K562 (cell line): Measurements from ENCODE around the gene EIF3I. TPM values are rescaled to one million over a fixed set of nuclear protein-coding genes. Genes with fewer than 3 reads are reported as not detected.
A peak's percentile ranks its signal among the peaks of the same experiment; 100 is the strongest.

Experiments used
- ATAC-seq: fragments of 200-7000 bp; cut with Tn5 transposase; 3 replicates; pipeline ENCODE4 v1.9.1; 2020; ENCODE audit warnings: moderate library complexity
- BruUV-seq: library from RNA; stranded (reverse); fragments of 400-500 nt; replicated peaks from 2 replicates; lab custom pipeline; 2021; lab: Mats Ljungman, UMichigan
- CTCF ChIA-PET: fragments of 300-600 bp; formaldehyde crosslinking; extraction: SDS; loops from one replicate; lab custom pipeline; 2021; ENCODE audit warnings: low intra/inter-chr PET ratio; lab: Yijun Ruan, JAX
- POLR2A ChIA-PET: fragments of 300-600, 350-650 bp; sonication (Branson Sonifier 250); formaldehyde crosslinking; extraction: SDS; loops from one replicate; lab custom pipeline; 2021; ENCODE audit warnings: antibody characterized with exemption, inconsistent platforms; lab: Yijun Ruan, JAX
- DNase-seq, 4 experiments: peaks; one replicate each; pipeline versions ENCODE4 v3.0.0 to v3.0.0-alpha.2; 2011 to 2018; ENCODE audit warnings: low spot score in 3 of 4, mixed read lengths in 3 of 4; ENCODE audit errors: extremely low read depth in 1 of 4
- FAIRE-seq: peaks from 2 replicates; lab custom pipeline; 2011; peaks lifted over from hg19 to GRCh38; lab: Jason Lieb, UNC
- H2AFZ ChIP-seq: 2 replicates; pipeline ENCODE4 v1.6.0; 2011; ENCODE audit warnings: low read depth, low read length, control low read depth, inconsistent platforms
- H3K27ac ChIP-seq: fragments of 200-600 bp; 3 replicates; pipeline ENCODE4 v1.8.0; 2011; ENCODE audit warnings: low read depth, mild to moderate bottlenecking, control low read depth, inconsistent platforms, low read length, moderate library complexity, mixed read lengths; ENCODE audit errors: extremely low read depth
- H3K27me3 ChIP-seq, 2 experiments: fragments of 300-600 bp in 1 of 2; 2 replicates in 1 of 2; 3 replicates in 1 of 2; pipeline versions ENCODE4 v1.6.0 to v1.8.0; 2011; ENCODE audit warnings: inconsistent platforms in 2 of 2, low read length in 2 of 2, mild to moderate bottlenecking in 1 of 2, mixed read lengths in 1 of 2, moderate library complexity in 1 of 2; ENCODE audit not compliant: control insufficient read depth in 2 of 2, insufficient read depth in 2 of 2
- H3K36me3 ChIP-seq: fragments of 300-600 bp; 3 replicates; pipeline ENCODE4 v1.8.0; 2011; ENCODE audit warnings: mild to moderate bottlenecking, low read length, inconsistent platforms; ENCODE audit not compliant: control insufficient read depth, insufficient read depth
- H3K4me1 ChIP-seq, 2 experiments: fragments of 200-600 bp in 1 of 2; replicated peaks in 1 of 2; 2 replicates in 1 of 2; 3 replicates in 1 of 2; pipeline versions ENCODE4 v1.5.1 to v1.8.0; 2011; ENCODE audit warnings: inconsistent platforms in 2 of 2, low read length in 2 of 2, mild to moderate bottlenecking in 1 of 2, mixed read lengths in 1 of 2, moderate library complexity in 1 of 2; ENCODE audit not compliant: control insufficient read depth in 2 of 2, insufficient read depth in 2 of 2
- H3K4me2 ChIP-seq: 2 replicates; pipeline ENCODE4 v1.6.1; 2011; ENCODE audit warnings: low read length, control low read depth, inconsistent platforms, mixed read lengths; ENCODE audit not compliant: insufficient read depth
- H3K4me3 ChIP-seq: fragments of 200-600 bp; sonication (generic), shearing (Covaris generic); 2 replicates; pipeline ENCODE4 v1.5.1; 2016; ENCODE audit warnings: control low read depth, inconsistent platforms
- H3K79me2 ChIP-seq: fragments of 200-600 bp; 3 replicates; pipeline ENCODE4 v1.8.0; 2011; ENCODE audit warnings: low read length, inconsistent platforms; ENCODE audit not compliant: control insufficient read depth, insufficient read depth
- H3K9ac ChIP-seq, 2 experiments: 2 replicates each; pipeline versions ENCODE4 v1.6.0 to v1.6.1; 2011; ENCODE audit warnings: low read depth in 2 of 2, low read length in 2 of 2, control low read depth in 1 of 2, inconsistent platforms in 1 of 2, mild to moderate bottlenecking in 1 of 2, mixed read lengths in 1 of 2; ENCODE audit not compliant: insufficient read depth in 1 of 2
- H3K9me1 ChIP-seq: one replicate; pipeline ENCODE4 v1.6.0; 2011; ENCODE audit warnings: inconsistent platforms, mild to moderate bottlenecking, low read length, moderate library complexity; ENCODE audit not compliant: control insufficient read depth, insufficient read depth
- H3K9me3 ChIP-seq: replicated peaks from 2 replicates; pipeline ENCODE4 v1.5.1; 2011; ENCODE audit warnings: low read depth, low read length, inconsistent platforms; ENCODE audit not compliant: control insufficient read depth, insufficient read depth
- H4K20me1 ChIP-seq: replicated peaks from 2 replicates; pipeline ENCODE4 v1.6.1; 2011; ENCODE audit warnings: low read length, inconsistent platforms, mixed read lengths; ENCODE audit not compliant: control insufficient read depth, insufficient read depth
- ATF4 ChIP-seq: fragments of 450-650 bp; formaldehyde crosslinking; IDR thresholded peaks from 2 replicates; pipeline ENCODE4 v1.4.0; 2022; ENCODE audit warnings: mild to moderate bottlenecking, moderate library complexity
- FOXP1 ChIP-seq: sonication (generic); formaldehyde crosslinking; IDR thresholded peaks from 2 replicates; pipeline ENCODE4 v1.8.0; 2022; ENCODE audit warnings: mild to moderate bottlenecking, missing genetic modification reagents
- MBD2 ChIP-seq: sonication (generic); IDR thresholded peaks from 2 replicates; pipeline ENCODE4 v1.6.1; 2016; ENCODE audit warnings: low read depth, borderline replicate concordance
- MECOM ChIP-seq: fragments of 250-450 bp; sonication (Bioruptor Pico); IDR thresholded peaks from 2 replicates; pipeline ENCODE4 v1.8.0; 2022; ENCODE audit warnings: inconsistent platforms
- NFIX ChIP-seq: fragments of 250-450 bp; sonication (Bioruptor Pico); IDR thresholded peaks from 2 replicates; pipeline ENCODE4 v1.4.0; 2020; ENCODE audit warnings: low read depth, mild to moderate bottlenecking, moderate library complexity
- NR2F6 ChIP-seq: fragments of 450-650 bp; formaldehyde crosslinking; IDR thresholded peaks from 2 replicates; pipeline ENCODE4 v1.4.0; 2020; ENCODE audit warnings: mild to moderate bottlenecking
- PML ChIP-seq: IDR thresholded peaks from 2 replicates; pipeline ENCODE4 v1.6.1; 2012; ENCODE audit warnings: low read length, inconsistent platforms
- POLR2A ChIP-seq: fragments of 450-650 bp; conservative IDR thresholded peaks from 2 replicates; pipeline ENCODE4 v1.6.1; 2016
- POLR2G ChIP-seq: fragments of 200-400 bp; formaldehyde crosslinking; IDR thresholded peaks from 2 replicates; pipeline ENCODE4 v1.6.1; 2017; ENCODE audit warnings: low read depth, mild to moderate bottlenecking, antibody characterized with exemption, low read length, moderate library complexity
- RBFOX2 ChIP-seq: fragments of 200-400 bp; formaldehyde crosslinking; IDR thresholded peaks from 2 replicates; pipeline ENCODE4 v1.6.1; 2017; ENCODE audit warnings: low read depth, mild to moderate bottlenecking, low read length, moderate library complexity
- SETDB1 ChIP-seq: IDR thresholded peaks from one replicate; pipeline ENCODE4 v1.6.1; 2012; ENCODE audit warnings: low read length, control low read depth, inconsistent platforms
- TFE3 ChIP-seq: fragments of 450-650 bp; formaldehyde crosslinking; IDR thresholded peaks from 2 replicates; pipeline ENCODE4 v1.4.0; 2020; ENCODE audit warnings: mild to moderate bottlenecking, mixed read lengths
- ZNF347 ChIP-seq: fragments of 450-650 bp; formaldehyde crosslinking; IDR thresholded peaks from 2 replicates; pipeline ENCODE4 v1.4.0; 2020; ENCODE audit warnings: low read depth, mild to moderate bottlenecking, moderate library complexity
- ZNF384 ChIP-seq: IDR thresholded peaks from 2 replicates; pipeline ENCODE4 v1.6.1; 2012; ENCODE audit warnings: low read depth, low read length, improper control_type of control experiment
- WGBS: fragments of 100-300 bp; shearing (Covaris generic); methylation state at CpG from one replicate; pipeline ENCODE4 v1.1.6; 2016; ENCODE audit warnings: low coverage, mixed read lengths; ENCODE audit not compliant: insufficient coverage; ENCODE audit errors: missing lambda C conversion rate; 5-methylcytosine and 5-hydroxymethylcytosine counted together
- in situ Hi-C: fragments of 300-500 bp; cut with MboI; formaldehyde crosslinking; loops from 4 replicates; pipeline ENCODE4 v1.15.0; 2018; ENCODE audit warnings: inconsistent platforms, mixed read lengths
- intact Hi-C: fragments of 100-400 bp; cut with micrococcal nuclease; formaldehyde crosslinking; loops from 2 replicates; pipeline ENCODE4 v1.14.2; 2022
- polyA plus RNA-seq, 8 experiments: library from polyadenylated mRNA; depleted of rRNA in 4 of 8; stranded (reverse) in 5 of 8; unstranded in 3 of 8; fragments of >200 nt; fragmentation: Nextera tagmentation in 2 of 8; fragmentation: Illumina TruSeq in 1 of 8; extraction: Ambion mirVana in 2 of 8; extraction: Trizol in 1 of 8; gene quantifications; 2 replicates each; pipeline versions ENCODE4 v1.2.1 to v1.2.3, GENCODE V29; 2011 to 2014; ENCODE audit warnings: inconsistent platforms in 1 of 8, missing spikeins in 1 of 8
- total RNA-seq, 7 experiments: library from RNA; depleted of rRNA in 6 of 7; stranded (reverse); fragments of >200 nt in 6 of 7; fragmentation: Illumina TruSeq in 2 of 7; extraction: Trizol in 2 of 7; gene quantifications; 2 replicates each; pipeline versions ENCODE4 v1.2.1 to v1.2.3, GENCODE V29; 2011 to 2021; ENCODE audit warnings: low replicate concordance in 1 of 7

EIF3I gene
- total and polyA plus RNA-seq, 9 of the 15 experiments (the other 6 are each of a cell fraction or from before 2014, with no cell fraction given): 414 to 1,526 (median 635) TPM

GRCh38 chr1:32194984-32195383 is 27.2 kb upstream of the EIF3I start:
- POLR2A ChIA-PET: interaction anchor here (0.8 to 10.8 kb wide), 6 partner anchors 10 to 87 kb away, joined by 3 to 201 read pairs (median 4); partner anchors contain the start of genes DCDC2B, IQCC, KPNA6 and TXLNA

More at GRCh38 chr1:32194984-32195383, 27.2 kb upstream of the EIF3I start:
- no peak for DNase-seq
- peak overlapping the region in 1 of 2 experiments; percentile 38; a peak in 1 of 4 replicates for H3K9ac ChIP-seq
- no peaks in the 10 kb centered on the region for H3K27me3 ChIP-seq
- TF ChIP-seq POLR2G (peak; percentile 74), ZNF347 (CRISPR knock-in tag) (no peak), NR2F6 (no peak), RBFOX2 (peak; percentile 63), SETDB1 (no peak), PML (no peak), POLR2A (peak; percentile 17; the same call in 1 of the 2 replicates), ATF4 (CRISPR knock-in tag) (no peak), FOXP1 (no peak), MBD2 (no peak), ZNF384 (no peak), NFIX (CRISPR knock-in tag) (no peak), TFE3 (no peak), MECOM (no peak)
- FAIRE-seq: no peak
- no peaks in the 10 kb centered on the region for H3K9me3 ChIP-seq
- no peak for ATAC-seq
- no peaks in the 10 kb centered on the region; the same call in none of the 2 replicates for H4K20me1 ChIP-seq
- H3K9me1 ChIP-seq: peaks cover 3% of the 10 kb centered on the region
- intact Hi-C loops: no loop called here
- WGBS: 98% methylated on average over 6 of the region's 6 CpGs
- H3K27ac ChIP-seq: no peak overlapping the region
- no peak overlapping the region for H3K4me3 ChIP-seq
- H3K36me3 ChIP-seq: peaks cover 85% of the 10 kb centered on the region
- BruUV-seq: no TSS peak
- H3K4me1 ChIP-seq: peaks cover 3 to 16% of the 10 kb centered on the region in 2 experiments; a peak in 4 of 5 replicates
- no peak overlapping the region for H3K4me2 ChIP-seq
- CTCF ChIA-PET: no interaction called here
- no peak overlapping the region for H2AFZ ChIP-seq
- H3K79me2 ChIP-seq: no peaks in the 10 kb centered on the region
- in situ Hi-C loops: no loop called here
